GM19351 (cell line): ENCODE data around the gene CCDC87.
"Not testable (repeated sequence)": the region's sequence is repeated elsewhere in the genome, so short reads cannot be mapped to it uniquely, and the experiment has no call there.

Source experiments
- ATAC-seq: cut with Tn5 transposase; IDR thresholded peaks from one replicate; pipeline ENCODE4 v1.9.1; 2021; ENCODE audit warnings: mild to moderate bottlenecking, moderate library complexity; ENCODE audit not compliant: unreplicated experiment

Gene CCDC87

GRCh38 chr11:66617155-66617834 is 24.4 kb upstream of the CCDC87 start:
- no peak for ATAC-seq

- ATAC-seq, result peak; percentile 90
These were observed 23.7 kb upstream of the CCDC87 start, which contains the start of gene RBM14 for GRCh38 chr11:66616379-66617154. Gene RBM14, plus strand, starts transcription at chr11:66616630. Its CDS starts 91 bp downstream, at chr11:66616721.

GRCh38 chr11:66614073-66614472 is 21.2 kb upstream of the CCDC87 start:
- ATAC-seq, result no peak

- ATAC-seq, result no peak
These were observed 19.6 kb upstream of the CCDC87 start for GRCh38 chr11:66612458-66612857.

- ATAC-seq, result no peak
These were observed 17.1 kb upstream of the CCDC87 start for GRCh38 chr11:66609721-66610617.

- ATAC-seq, result no peak
These were observed 14.4 kb upstream of the CCDC87 start for GRCh38 chr11:66607126-66607834.

GRCh38 chr11:66606608-66607007 is 13.7 kb upstream of the CCDC87 start:
- ATAC-seq, result not testable (repeated sequence)

- ATAC-seq, result no peak
These were observed 11.3 kb upstream of the CCDC87 start for GRCh38 chr11:66604155-66604554.

GRCh38 chr11:66603072-66603471 is 10.2 kb upstream of the CCDC87 start:
- no peak for ATAC-seq

- no peak for ATAC-seq
These were observed 7.9 kb upstream of the CCDC87 start for GRCh38 chr11:66600631-66601233.

GRCh38 chr11:66600219-66600618 is 7.4 kb upstream of the CCDC87 start:
- ATAC-seq, result no peak

- ATAC-seq, result no peak
These were observed 6.1 kb upstream of the CCDC87 start for GRCh38 chr11:66598993-66599392.

GRCh38 chr11:66595245-66595904 is 2.5 kb upstream of the CCDC87 start:
- ATAC-seq, result no peak

- ATAC-seq, result no peak
These were observed 787 bp upstream of the CCDC87 start for GRCh38 chr11:66593650-66594049.

GRCh38 chr11:66593303-66593635 is 406 bp upstream of the CCDC87 start:
- ATAC-seq, result no peak

GRCh38 chr11:66591175-66591574 is 1.7 kb downstream of the CCDC87 start:
- ATAC-seq, result no peak

GRCh38 chr11:66589996-66590675 is 2.7 kb downstream of the CCDC87 start:
- ATAC-seq, result no peak

GRCh38 chr11:66589315-66589714 is 3.5 kb downstream of the CCDC87 start:
- not testable (repeated sequence) for ATAC-seq

- ATAC-seq, result no peak
These were observed 6.7 kb downstream of the CCDC87 start for GRCh38 chr11:66586136-66586535.
